Measurements from ENCODE around the gene CYB5R2.

- TF ChIP-seq CTCF (IDR thresholded peaks at IDR 0.05), result no peak
- no peak for TF ChIP-seq POLR2A (IDR thresholded peaks at IDR 0.05)
Observed at GRCh38 chr11:7642747-7643146, 30.6 kb downstream of the CYB5R2 start.
